HL-60 (cell line): ENCODE measurements around the gene RBMS3.

ENCODE experiments used
- DNase-seq, 2 experiments: peaks; one replicate each; pipeline ENCODE4 v3.0.0-alpha.2; 2010 to 2020; ENCODE audit warnings: low read depth in 1 of 2, low spot score in 1 of 2
- H3K27ac ChIP-seq: fragments of 250-450 bp; sonication (Bioruptor Pico); replicated peaks from 2 replicates; pipeline ENCODE4 v1.5.1; 2020; ENCODE audit warnings: mild to moderate bottlenecking, moderate library complexity
- H3K27me3 ChIP-seq: fragments of 250-450 bp; sonication (Bioruptor Pico); 2 replicates; pipeline ENCODE4 v1.5.1; 2021; ENCODE audit warnings: mild to moderate bottlenecking, moderate library complexity; ENCODE audit not compliant: insufficient read depth, poor library complexity, severe bottlenecking
- H3K4me3 ChIP-seq: replicated peaks from 2 replicates; pipeline ENCODE4 v1.5.1; 2011; ENCODE audit warnings: mild to moderate bottlenecking, control low read depth, low read length; ENCODE audit not compliant: insufficient read depth
- GABPA ChIP-seq: IDR thresholded peaks from 2 replicates; pipeline ENCODE4 v1.6.1; 2012; ENCODE audit warnings: low read depth
- POLR2AphosphoS5 ChIP-seq: IDR thresholded peaks from 2 replicates; pipeline ENCODE4 v1.6.1; 2012; ENCODE audit warnings: low read depth
- SPI1 ChIP-seq: IDR thresholded peaks from 2 replicates; pipeline ENCODE4 v1.6.1; 2012; ENCODE audit warnings: low read depth, mild to moderate bottlenecking, borderline replicate concordance
- TF ChIP-seq, protein P1 (sequence below): IDR thresholded peaks from one replicate; pipeline ENCODE4 v1.5.1; 2011; ENCODE audit warnings: low read length, control low read depth, inconsistent platforms; ENCODE audit not compliant: insufficient read depth
- TF ChIP-seq, protein P2 (sequence below): IDR thresholded peaks from 2 replicates; pipeline ENCODE4 v1.6.1; 2012; ENCODE audit warnings: low read depth; ENCODE audit not compliant: insufficient replicate concordance

The RBMS3 gene

DNA sequence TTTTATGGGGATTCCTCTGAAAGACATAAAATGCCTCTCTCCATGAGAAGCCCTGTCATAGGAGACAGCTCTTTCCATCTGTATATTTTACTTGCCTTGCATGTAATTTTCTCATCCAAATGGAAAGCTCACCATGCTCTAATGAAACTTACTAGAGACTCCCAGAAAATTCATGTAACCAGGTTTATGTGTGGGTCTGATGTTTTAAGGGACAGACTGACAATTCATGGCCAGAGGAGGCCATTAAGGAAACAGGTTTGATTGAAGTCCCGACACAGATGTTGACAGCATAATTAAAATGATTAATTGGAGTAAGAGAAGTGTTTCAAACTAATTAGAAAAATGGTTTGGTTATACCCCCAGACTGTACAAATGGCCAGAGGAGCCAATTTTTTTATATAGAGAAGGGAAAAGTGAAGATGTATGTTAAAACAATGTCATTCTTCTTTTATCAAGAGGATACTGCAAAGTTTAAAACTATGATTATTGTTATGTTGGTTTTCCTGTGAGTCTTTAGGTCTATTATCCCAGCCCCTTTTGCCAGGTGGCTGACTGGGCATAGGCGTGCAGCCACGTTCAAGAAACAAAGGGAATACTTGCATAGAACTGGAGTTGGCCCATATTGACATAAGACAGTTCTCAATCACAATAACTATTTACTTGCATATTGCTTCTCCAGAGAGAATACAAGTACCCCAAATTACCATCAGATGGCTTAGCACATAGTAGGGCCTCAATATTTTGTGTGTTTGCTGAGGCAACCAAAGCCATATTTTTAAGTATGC, 64.8 kb downstream of the RBMS3 start:
- TF ChIP-seq SPI1 (no peak), POLR2AphosphoS5 (no peak), GABPA (no peak)
- TF ChIP-seq, protein P1, sequence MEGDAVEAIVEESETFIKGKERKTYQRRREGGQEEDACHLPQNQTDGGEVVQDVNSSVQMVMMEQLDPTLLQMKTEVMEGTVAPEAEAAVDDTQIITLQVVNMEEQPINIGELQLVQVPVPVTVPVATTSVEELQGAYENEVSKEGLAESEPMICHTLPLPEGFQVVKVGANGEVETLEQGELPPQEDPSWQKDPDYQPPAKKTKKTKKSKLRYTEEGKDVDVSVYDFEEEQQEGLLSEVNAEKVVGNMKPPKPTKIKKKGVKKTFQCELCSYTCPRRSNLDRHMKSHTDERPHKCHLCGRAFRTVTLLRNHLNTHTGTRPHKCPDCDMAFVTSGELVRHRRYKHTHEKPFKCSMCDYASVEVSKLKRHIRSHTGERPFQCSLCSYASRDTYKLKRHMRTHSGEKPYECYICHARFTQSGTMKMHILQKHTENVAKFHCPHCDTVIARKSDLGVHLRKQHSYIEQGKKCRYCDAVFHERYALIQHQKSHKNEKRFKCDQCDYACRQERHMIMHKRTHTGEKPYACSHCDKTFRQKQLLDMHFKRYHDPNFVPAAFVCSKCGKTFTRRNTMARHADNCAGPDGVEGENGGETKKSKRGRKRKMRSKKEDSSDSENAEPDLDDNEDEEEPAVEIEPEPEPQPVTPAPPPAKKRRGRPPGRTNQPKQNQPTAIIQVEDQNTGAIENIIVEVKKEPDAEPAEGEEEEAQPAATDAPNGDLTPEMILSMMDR, result no peak
- TF ChIP-seq, protein P2, sequence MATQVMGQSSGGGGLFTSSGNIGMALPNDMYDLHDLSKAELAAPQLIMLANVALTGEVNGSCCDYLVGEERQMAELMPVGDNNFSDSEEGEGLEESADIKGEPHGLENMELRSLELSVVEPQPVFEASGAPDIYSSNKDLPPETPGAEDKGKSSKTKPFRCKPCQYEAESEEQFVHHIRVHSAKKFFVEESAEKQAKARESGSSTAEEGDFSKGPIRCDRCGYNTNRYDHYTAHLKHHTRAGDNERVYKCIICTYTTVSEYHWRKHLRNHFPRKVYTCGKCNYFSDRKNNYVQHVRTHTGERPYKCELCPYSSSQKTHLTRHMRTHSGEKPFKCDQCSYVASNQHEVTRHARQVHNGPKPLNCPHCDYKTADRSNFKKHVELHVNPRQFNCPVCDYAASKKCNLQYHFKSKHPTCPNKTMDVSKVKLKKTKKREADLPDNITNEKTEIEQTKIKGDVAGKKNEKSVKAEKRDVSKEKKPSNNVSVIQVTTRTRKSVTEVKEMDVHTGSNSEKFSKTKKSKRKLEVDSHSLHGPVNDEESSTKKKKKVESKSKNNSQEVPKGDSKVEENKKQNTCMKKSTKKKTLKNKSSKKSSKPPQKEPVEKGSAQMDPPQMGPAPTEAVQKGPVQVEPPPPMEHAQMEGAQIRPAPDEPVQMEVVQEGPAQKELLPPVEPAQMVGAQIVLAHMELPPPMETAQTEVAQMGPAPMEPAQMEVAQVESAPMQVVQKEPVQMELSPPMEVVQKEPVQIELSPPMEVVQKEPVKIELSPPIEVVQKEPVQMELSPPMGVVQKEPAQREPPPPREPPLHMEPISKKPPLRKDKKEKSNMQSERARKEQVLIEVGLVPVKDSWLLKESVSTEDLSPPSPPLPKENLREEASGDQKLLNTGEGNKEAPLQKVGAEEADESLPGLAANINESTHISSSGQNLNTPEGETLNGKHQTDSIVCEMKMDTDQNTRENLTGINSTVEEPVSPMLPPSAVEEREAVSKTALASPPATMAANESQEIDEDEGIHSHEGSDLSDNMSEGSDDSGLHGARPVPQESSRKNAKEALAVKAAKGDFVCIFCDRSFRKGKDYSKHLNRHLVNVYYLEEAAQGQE, result no peak

DNA sequence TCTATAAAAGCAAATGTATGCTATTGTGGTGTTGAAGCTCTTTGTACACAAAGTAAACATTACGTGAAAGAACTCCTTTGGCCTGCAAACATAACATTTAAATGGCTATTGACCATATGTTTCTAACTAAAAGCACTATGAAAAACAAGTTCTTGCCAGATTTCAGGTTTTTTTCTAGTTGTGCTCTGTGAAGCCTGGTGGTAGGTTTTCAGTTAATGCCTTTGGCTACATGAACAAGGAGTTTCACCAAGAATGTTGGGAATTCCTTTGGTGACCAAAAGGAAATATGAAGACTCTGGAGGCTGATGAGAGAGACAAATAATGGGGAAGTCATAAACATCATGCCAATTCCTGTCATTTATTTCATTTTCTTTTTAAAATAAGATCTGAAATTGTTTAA, 66.0 kb downstream of the RBMS3 start:
- Histone ChIP-seq H3K4me3 (no peak overlapping the region), H3K27me3 (no peaks in the 10 kb centered on the region), H3K27ac (no peak overlapping the region)
- no peak for DNase-seq
- TF ChIP-seq, protein P2, result no peak
- TF ChIP-seq SPI1 (no peak), POLR2AphosphoS5 (no peak), GABPA (no peak)
- TF ChIP-seq, protein P1, result no peak

More for the DNA sequence above, 64.8 kb downstream of the RBMS3 start:
- H3K27me3 ChIP-seq, result no peaks in the 10 kb centered on the region
- no peak for DNase-seq
- H3K4me3 ChIP-seq, result no peak overlapping the region
- H3K27ac ChIP-seq, result no peak overlapping the region

DNA sequence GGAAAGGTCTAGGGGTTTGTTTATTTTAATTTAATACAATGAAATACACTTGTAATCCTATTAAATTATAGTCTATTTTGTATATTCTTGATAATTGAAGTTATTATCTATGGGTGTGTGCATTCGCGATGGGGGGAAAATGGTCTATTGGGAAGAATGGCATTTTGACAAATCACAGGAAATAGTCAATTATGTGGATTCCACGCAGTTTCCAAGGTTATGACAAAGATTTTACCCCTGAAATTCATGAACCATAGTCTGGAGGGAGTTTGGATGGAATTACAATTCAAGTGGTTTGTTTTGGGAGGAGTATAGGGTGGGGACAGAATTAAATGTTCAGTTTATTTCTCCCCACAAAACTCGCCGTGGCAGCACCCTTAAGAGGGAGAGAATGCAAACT, 66.5 kb downstream of the RBMS3 start:
- Histone ChIP-seq H3K4me3 (no peak overlapping the region), H3K27ac (no peak overlapping the region), H3K27me3 (no peaks in the 10 kb centered on the region)
- TF ChIP-seq GABPA, result no peak
- TF ChIP-seq, protein P1, result no peak
- TF ChIP-seq SPI1, result no peak
- no peak for TF ChIP-seq POLR2AphosphoS5
- TF ChIP-seq, protein P2, result no peak
- DNase-seq, result no peak
